RWPE1 (cell line): Measurements from ENCODE around the gene INHBA.

Experiments
- CTCF ChIA-PET: fragments of 350-600 bp; sonication (Branson Sonifier 250); formaldehyde crosslinking; extraction: SDS; loops from one replicate; lab custom pipeline; 2021; lab: Yijun Ruan, JAX
- POLR2A ChIA-PET: fragments of 400-600 bp; formaldehyde crosslinking; extraction: SDS; loops from one replicate; lab custom pipeline; 2020; ENCODE audit warnings: antibody characterized with exemption; ENCODE audit not compliant: low non-redundant PET; lab: Yijun Ruan, JAX
- DNase-seq: peaks from one replicate; pipeline ENCODE4 v3.0.0; 2012; ENCODE audit warnings: low spot score
- H3K27ac ChIP-seq: fragments of 450-650 bp; 2 replicates; pipeline ENCODE4 v1.5.1; 2017
- CTCF ChIP-seq: fragments of 450-650 bp; conservative IDR thresholded peaks from 2 replicates; pipeline ENCODE4 v1.5.1; 2017; ENCODE audit warnings: low read depth, mild to moderate bottlenecking

The INHBA gene

GRCh38 chr7:41685684-41686083, 17.2 kb downstream of the INHBA start:
- POLR2A ChIA-PET = no interaction called here
- no peak overlapping the region for H3K27ac ChIP-seq

GRCh38 chr7:41682422-41682821, 20.5 kb downstream of the INHBA start:
- no peak for TF ChIP-seq CTCF
- DNase-seq = no peak
- H3K27ac ChIP-seq = no peak overlapping the region
- POLR2A ChIA-PET = no interaction called here
- CTCF ChIA-PET = no interaction called here

More at GRCh38 chr7:41685684-41686083, 17.2 kb downstream of the INHBA start:
- TF ChIP-seq CTCF = no peak
- DNase-seq = no peak
- CTCF ChIA-PET = interaction anchor here (0.6 kb wide), 1 partner anchor 1147 kb away, joined by 3 read pairs; no protein-coding TSS in a partner anchor

- no peak for DNase-seq
- no peak for TF ChIP-seq CTCF
- ChIA-PET POLR2A (no interaction called here), CTCF (no interaction called here)
- H3K27ac ChIP-seq = no peak overlapping the region
These were observed 23.3 kb downstream of the INHBA start for GRCh38 chr7:41679566-41679965.

- ChIA-PET POLR2A (no interaction called here), CTCF (no interaction called here)
- H3K27ac ChIP-seq = no peak overlapping the region
- no peak for TF ChIP-seq CTCF
- DNase-seq = no peak
These were observed 28.3 kb downstream of the INHBA start for GRCh38 chr7:41674505-41675023.

GRCh38 chr7:41661596-41661995, 41.3 kb downstream of the INHBA start:
- CTCF ChIA-PET = interaction anchor here (0.5 to 0.7 kb wide), 3 partner anchors 69 to 637 kb away, joined by 3 to 6 read pairs (median 3); no protein-coding TSS in a partner anchor
- POLR2A ChIA-PET = no interaction called here
- no peak overlapping the region for H3K27ac ChIP-seq
- DNase-seq = no peak
- no peak for TF ChIP-seq CTCF

GRCh38 chr7:41659539-41659938, 43.4 kb downstream of the INHBA start:
- TF ChIP-seq CTCF = no peak
- ChIA-PET POLR2A (no interaction called here), CTCF (no interaction called here)

More at GRCh38 chr7:41659539-41659938, 43.4 kb downstream of the INHBA start:
- DNase-seq = no peak
- no peak overlapping the region for H3K27ac ChIP-seq
